NT2/D1 (cell line): ENCODE data around the gene HCAR1.

ENCODE experiments used
- YY1 ChIP-seq: IDR thresholded peaks from 2 replicates; pipeline ENCODE4 v1.6.1; 2011; ENCODE audit not compliant: insufficient read length, insufficient read depth
- ZNF274 ChIP-seq: IDR thresholded peaks from 2 replicates; pipeline ENCODE4 v1.6.1; 2011; ENCODE audit warnings: mild to moderate bottlenecking, low read depth, low read length

DNA sequence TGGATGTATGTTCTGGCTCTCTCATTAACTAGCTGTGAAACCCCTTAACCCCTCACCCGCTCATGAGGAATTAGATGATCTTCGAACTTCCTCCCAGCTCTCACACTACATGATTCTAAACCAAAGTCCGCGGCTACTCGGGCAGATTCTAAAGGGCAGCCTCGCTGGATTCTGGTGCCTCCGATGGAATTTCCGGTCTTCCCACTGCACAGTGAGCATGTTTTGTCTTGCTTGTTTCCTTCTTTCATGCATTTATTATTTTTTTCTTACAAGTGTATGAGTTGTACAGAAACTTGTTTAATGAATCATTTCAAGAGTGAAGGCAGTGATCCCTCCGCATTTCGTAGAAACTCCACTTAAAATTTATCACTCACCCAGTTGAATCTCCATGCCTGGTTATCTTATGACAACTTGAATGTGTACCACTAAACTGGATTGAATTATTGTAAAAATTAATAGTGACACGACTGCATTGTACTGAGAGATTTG, 9.5 kb downstream of the HCAR1 start:
- TF ChIP-seq ZNF274 = no peak
- TF ChIP-seq YY1 = no peak
